Measurements from ENCODE around the gene RAD18.

Gene RAD18, protein sequence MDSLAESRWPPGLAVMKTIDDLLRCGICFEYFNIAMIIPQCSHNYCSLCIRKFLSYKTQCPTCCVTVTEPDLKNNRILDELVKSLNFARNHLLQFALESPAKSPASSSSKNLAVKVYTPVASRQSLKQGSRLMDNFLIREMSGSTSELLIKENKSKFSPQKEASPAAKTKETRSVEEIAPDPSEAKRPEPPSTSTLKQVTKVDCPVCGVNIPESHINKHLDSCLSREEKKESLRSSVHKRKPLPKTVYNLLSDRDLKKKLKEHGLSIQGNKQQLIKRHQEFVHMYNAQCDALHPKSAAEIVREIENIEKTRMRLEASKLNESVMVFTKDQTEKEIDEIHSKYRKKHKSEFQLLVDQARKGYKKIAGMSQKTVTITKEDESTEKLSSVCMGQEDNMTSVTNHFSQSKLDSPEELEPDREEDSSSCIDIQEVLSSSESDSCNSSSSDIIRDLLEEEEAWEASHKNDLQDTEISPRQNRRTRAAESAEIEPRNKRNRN

DNA sequence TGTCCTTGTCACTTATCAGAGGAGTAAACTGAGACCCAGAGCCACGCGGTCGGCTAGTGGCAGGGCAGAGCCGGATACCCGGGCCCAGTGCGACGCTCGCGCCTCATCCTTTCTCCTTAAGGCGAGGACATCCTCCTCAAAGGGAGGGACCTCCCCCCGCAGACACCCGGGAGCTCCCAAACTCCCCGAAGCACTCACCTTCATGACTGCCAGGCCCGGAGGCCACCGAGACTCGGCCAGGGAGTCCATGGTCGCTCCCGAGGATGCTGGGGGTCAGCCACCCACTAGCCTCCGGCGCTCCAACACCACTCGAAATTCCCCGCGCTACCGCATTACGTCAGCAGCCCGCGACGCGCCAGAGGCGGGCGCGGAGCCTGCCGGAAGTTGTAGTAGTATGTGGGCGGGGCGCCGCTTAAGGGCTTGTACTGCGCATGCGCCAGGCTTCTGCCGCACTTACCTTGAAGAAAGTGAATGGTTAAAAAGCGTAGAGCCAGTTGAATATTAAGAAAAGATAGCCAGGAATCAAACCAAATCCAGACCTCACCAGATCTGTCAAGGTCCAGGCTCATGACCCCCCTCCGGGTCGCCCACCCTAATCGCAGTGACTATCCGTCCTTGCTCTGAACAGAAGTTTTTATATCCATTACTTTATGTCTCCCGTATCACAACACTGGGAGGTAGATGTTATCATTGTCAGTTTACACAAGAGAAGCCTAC is at the start of gene RAD18:
TSS of gene RAD18 (minus strand) at position 336 of the 717 bp plus-strand sequence. CDS start at position 249, 87 bp downstream.
- DNase-seq, result peak; percentile 92
- in situ Hi-C loops (cut with MboI; ENCODE audit: low pct_unique_long_range_greater_than_20kb, low sequenced_read_pairs), result no loop called here

DNA sequence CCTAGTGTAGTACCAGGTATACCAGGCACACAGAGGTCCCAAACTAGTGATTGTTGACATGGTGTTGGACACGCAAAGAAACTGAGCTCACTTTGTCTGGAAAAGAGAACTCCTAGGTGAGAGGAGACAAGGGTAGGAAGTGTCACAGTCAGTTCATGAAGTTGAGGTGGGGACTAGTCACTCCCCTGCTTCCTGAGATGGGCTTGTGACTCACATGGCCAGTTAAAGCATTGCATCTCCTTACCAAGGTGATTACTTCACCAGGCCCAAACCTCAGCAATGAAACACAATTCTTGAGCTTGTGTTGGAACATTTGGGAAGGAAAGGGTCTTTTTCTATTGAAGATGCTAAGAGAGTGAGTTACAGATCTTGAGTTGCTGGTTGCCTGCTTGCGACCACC is 49.2 kb upstream of the RAD18 start:
- in situ Hi-C loops (cut with MboI; ENCODE audit: low pct_unique_long_range_greater_than_20kb, low sequenced_read_pairs), result no loop called here
- DNase-seq, result no peak

- in situ Hi-C loops (cut with MboI; ENCODE audit: low pct_unique_long_range_greater_than_20kb, low sequenced_read_pairs), result no loop called here
- DNase-seq, result no peak
Observed at GRCh38 chr3:9009976-9010545, 46.8 kb upstream of the RAD18 start.

GRCh38 chr3:9008550-9009255 is 45.4 kb upstream of the RAD18 start:
- in situ Hi-C loops (cut with MboI; ENCODE audit: low pct_unique_long_range_greater_than_20kb, low sequenced_read_pairs), result no loop called here
- DNase-seq, result no peak

GRCh38 chr3:9007928-9008327 is 44.7 kb upstream of the RAD18 start:
- DNase-seq, result no peak
- in situ Hi-C loops (cut with MboI; ENCODE audit: low pct_unique_long_range_greater_than_20kb, low sequenced_read_pairs), result no loop called here

DNA sequence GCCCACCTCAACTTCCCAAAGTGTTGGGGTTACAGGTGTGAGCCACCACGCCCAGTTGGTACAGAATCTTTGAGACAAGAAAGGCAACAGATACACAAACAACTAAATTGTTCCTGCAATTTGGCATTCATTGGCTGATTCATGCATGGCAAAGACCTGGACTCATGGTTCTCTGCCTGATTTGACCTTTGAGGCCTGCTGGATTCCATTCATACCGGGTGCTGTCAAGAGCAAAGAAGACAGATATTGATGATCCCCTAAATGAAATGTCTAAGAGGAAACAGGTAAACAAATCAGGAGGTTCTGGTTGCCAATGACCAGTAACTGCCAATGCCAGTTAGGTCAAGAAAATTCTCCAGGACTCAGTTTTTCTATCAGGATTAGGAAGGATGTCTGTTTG is 43.9 kb upstream of the RAD18 start:
- DNase-seq, result no peak
- in situ Hi-C loops (cut with MboI; ENCODE audit: low pct_unique_long_range_greater_than_20kb, low sequenced_read_pairs), result no loop called here

DNA sequence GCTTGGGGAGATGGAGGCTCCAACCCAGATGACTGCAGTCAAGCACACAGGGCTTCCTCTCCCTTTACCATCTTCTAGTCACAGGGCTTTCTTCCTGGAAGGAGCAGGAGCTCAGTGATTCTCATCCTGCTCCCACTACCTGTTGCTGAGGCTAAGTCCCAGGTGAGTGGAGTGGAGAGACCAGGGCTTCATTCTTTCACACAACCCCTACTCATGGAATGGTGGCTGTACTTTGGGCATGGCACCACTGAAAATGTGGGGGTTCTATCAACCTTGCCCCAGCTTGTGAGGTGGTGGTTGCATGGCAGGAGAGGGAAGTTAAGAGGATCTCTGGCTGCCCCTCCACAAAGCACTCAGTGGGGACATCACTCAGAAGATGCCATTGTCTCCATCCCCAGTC is 36.8 kb upstream of the RAD18 start:
- in situ Hi-C loops (cut with MboI; ENCODE audit: low pct_unique_long_range_greater_than_20kb, low sequenced_read_pairs), result no loop called here
- DNase-seq, result no peak

- in situ Hi-C loops (cut with MboI; ENCODE audit: low pct_unique_long_range_greater_than_20kb, low sequenced_read_pairs), result no loop called here
Observed at GRCh38 chr3:8997151-8997550, 33.9 kb upstream of the RAD18 start.

DNA sequence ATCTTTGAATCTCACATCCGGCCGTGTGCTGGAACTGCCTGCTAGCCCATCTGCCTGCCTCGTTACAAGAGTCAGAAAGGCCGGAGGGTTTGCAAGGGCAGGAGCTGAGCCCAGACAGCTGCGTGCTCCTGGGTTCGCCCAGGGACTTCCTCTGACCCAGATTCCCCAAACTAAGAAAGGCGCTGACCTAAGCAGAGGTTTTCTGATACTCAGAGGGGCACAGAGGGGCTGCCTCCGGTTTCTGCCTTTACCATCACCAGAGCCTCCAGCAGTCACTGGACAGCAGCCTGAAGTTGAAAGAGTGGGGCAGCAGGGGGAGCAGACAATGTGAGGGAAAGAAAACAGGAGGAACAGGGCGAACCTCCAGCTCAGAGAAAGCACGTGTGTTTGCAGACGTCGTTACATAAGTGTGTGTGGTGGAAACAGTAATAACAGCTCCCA is 33.4 kb upstream of the RAD18 start:
- DNase-seq, result no peak
- in situ Hi-C loops (cut with MboI; ENCODE audit: low pct_unique_long_range_greater_than_20kb, low sequenced_read_pairs), result no loop called here

More at GRCh38 chr3:8997151-8997550, 33.9 kb upstream of the RAD18 start:
- DNase-seq, result no peak

DNA sequence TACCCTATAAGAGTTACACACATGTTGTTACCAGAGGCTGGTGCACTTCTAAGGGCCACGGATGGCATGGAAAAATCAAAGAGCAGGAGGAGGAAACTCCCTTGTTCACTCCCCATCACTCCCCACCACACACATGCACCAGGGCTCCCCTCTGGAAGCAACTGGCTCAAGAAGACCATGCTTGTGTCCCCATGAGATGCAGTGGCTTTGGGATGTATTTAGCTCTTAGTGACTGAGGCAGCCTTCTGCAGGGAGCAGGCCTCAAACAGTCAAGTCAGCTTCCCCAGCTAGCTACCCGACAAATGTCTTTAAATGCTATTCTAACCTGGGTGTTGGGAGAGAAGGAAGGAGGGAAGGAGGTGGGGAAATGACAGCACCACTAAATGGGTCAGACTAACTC is 32.9 kb upstream of the RAD18 start:
- in situ Hi-C loops (cut with MboI; ENCODE audit: low pct_unique_long_range_greater_than_20kb, low sequenced_read_pairs), result no loop called here
- no peak for DNase-seq

- no peak for DNase-seq
- in situ Hi-C loops (cut with MboI; ENCODE audit: low pct_unique_long_range_greater_than_20kb, low sequenced_read_pairs), result no loop called here
Observed at GRCh38 chr3:8994226-8994625, 31.0 kb upstream of the RAD18 start.

DNA sequence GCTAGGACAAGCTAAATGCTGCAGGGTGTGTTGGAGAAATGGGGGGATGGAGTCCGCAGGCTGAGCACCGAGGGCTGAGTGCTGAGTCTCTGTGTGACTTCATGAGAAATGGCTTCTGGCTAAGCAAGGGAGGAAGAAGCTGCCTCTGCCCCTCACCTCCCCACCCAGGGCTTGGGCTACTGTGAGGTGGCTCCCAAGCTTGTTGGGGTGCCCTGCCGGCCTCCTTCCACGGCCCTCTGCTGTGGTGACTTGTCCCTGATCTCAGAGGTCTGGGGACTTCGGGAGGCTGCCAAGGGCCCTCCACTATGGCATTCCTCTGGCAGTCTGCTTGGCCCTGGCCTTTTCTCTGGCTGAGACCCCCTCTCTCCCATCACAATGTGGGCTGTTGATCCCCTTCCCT is 30.1 kb upstream of the RAD18 start:
- DNase-seq, result no peak
- in situ Hi-C loops (cut with MboI; ENCODE audit: low pct_unique_long_range_greater_than_20kb, low sequenced_read_pairs), result no loop called here

GRCh38 chr3:8992854-8993253 is 29.6 kb upstream of the RAD18 start:
- DNase-seq, result no peak
- in situ Hi-C loops (cut with MboI; ENCODE audit: low pct_unique_long_range_greater_than_20kb, low sequenced_read_pairs), result no loop called here

GRCh38 chr3:8992199-8992598 is 28.9 kb upstream of the RAD18 start:
- in situ Hi-C loops (cut with MboI; ENCODE audit: low pct_unique_long_range_greater_than_20kb, low sequenced_read_pairs), result no loop called here
- no peak for DNase-seq

DNA sequence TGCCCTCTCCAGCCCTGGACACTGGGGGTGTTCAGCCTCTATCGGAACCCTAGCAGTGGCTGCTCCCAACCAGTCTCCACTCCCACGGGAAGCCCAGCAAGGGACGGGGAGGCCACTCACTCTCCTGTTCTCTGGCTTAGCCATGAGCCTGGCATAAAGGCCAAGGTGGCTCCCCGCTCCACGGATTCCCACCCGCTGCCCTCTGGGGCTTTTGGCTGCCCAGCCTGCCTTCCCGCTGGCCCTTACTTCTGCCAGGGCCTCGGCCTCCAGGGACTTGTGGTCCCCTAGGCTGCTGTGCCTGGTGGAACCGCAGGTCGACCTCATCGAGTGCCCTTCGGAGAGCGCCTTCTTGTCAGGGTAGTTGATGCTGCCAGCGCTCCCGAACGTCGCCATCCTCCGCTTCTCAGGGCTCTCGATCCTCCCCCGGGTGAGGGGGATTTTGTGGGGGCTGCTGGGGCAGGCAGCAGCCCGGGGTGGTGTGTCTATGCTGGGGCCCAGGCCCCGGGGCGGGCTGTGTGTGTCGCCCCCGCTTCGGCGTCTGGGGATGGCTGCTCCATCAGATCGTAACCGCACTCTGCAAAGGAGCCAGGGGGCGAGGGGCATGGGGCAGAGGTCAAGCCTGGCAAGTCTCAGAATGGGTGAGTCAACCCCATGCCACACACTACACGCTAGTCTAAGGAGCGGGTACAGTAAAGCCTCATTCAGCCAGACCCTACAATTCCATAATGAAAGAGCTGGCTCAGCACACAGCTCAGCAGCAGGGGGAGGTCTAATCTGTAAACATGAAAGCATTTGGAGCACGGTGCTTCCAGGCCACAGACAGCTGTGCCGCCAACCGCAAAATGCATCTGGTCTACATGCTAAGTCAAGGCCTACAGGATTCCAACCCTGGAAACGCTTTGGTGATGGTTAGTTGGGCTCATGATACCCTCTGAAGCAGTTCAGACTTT is 27.3 kb upstream of the RAD18 start:
- in situ Hi-C loops (cut with MboI; ENCODE audit: low pct_unique_long_range_greater_than_20kb, low sequenced_read_pairs), result no loop called here
- DNase-seq, result no peak

- in situ Hi-C loops (cut with MboI; ENCODE audit: low pct_unique_long_range_greater_than_20kb, low sequenced_read_pairs), result no loop called here
- DNase-seq, result no peak
Observed at GRCh38 chr3:8988791-8989558, 25.7 kb upstream of the RAD18 start.

- no peak for DNase-seq
- in situ Hi-C loops (cut with MboI; ENCODE audit: low pct_unique_long_range_greater_than_20kb, low sequenced_read_pairs), result no loop called here
Observed at GRCh38 chr3:8988384-8988655, 25.0 kb upstream of the RAD18 start.
